OCI-LY7 (cell line): ENCODE measurements around the gene WDFY4. TPM values are rescaled to one million over a fixed set of nuclear protein-coding genes. Genes with fewer than 3 reads are reported as not detected.

Experiments used
- BruUV-seq: library from RNA; stranded (reverse); fragments of 400-500 nt; replicated peaks from 2 replicates; lab custom pipeline; 2021; lab: Mats Ljungman, UMichigan
- CTCF ChIA-PET: fragments of 300-600 bp; sonication (Branson Sonifier 250); formaldehyde crosslinking; loops from one replicate; lab custom pipeline; 2022; ENCODE audit warnings: antibody characterized with exemption; ENCODE audit not compliant: unreplicated experiment; lab: Charles Lee
- POLR2A ChIA-PET: fragments of 300-600 bp; sonication (Branson Sonifier 250); formaldehyde crosslinking; loops from one replicate; lab custom pipeline; 2022; ENCODE audit warnings: antibody characterized with exemption; lab: Charles Lee
- DNase-seq: peaks from one replicate; pipeline ENCODE4 v3.0.0-alpha.2; 2015; ENCODE audit warnings: low spot score
- H2AFZ ChIP-seq: fragments of 200-600 bp; sonication (generic), shearing (Covaris generic); 2 replicates; pipeline ENCODE4 v1.6.1; 2014; ENCODE audit warnings: mild to moderate bottlenecking, antibody characterized with exemption, low read length, moderate library complexity
- H3K27ac ChIP-seq: fragments of 200-600 bp; sonication (generic); 2 replicates; pipeline ENCODE4 v1.5.1; 2014; ENCODE audit warnings: mixed run types, low read depth, mild to moderate bottlenecking, moderate library complexity, low read length, inconsistent platforms; ENCODE audit not compliant: poor library complexity, severe bottlenecking
- H3K36me3 ChIP-seq: fragments of 200-600 bp; sonication (generic); 2 replicates; pipeline ENCODE4 v1.6.1; 2014; ENCODE audit warnings: mild to moderate bottlenecking, antibody characterized with exemption, low read length, moderate library complexity, mixed read lengths; ENCODE audit not compliant: insufficient read depth
- H3K4me1 ChIP-seq: fragments of 200-600 bp; sonication (generic); 2 replicates; pipeline ENCODE4 v1.5.1; 2014; ENCODE audit warnings: mild to moderate bottlenecking, low read length; ENCODE audit not compliant: insufficient read depth, poor library complexity, severe bottlenecking
- H3K4me2 ChIP-seq: fragments of 200-600 bp; sonication (generic); 2 replicates; pipeline ENCODE4 v1.6.1; 2014; ENCODE audit warnings: mild to moderate bottlenecking, low read length
- H3K4me3 ChIP-seq: fragments of 200-600 bp; sonication (generic); 2 replicates; pipeline ENCODE4 v1.5.1; 2014; ENCODE audit warnings: mild to moderate bottlenecking, low read depth, low read length; ENCODE audit not compliant: poor library complexity, severe bottlenecking
- H3K79me2 ChIP-seq: fragments of 200-600 bp; sonication (generic); 2 replicates; pipeline ENCODE4 v1.6.1; 2016; ENCODE audit warnings: low read depth, mild to moderate bottlenecking, low read length, moderate library complexity, mixed read lengths; ENCODE audit not compliant: insufficient read depth
- H3K9me2 ChIP-seq: fragments of 200-600 bp; sonication (generic); 2 replicates; pipeline ENCODE4 v1.6.1; 2016; ENCODE audit warnings: mild to moderate bottlenecking, low read length, mixed read lengths; ENCODE audit not compliant: insufficient read depth
- H3K9me3 ChIP-seq: fragments of 200-600 bp; sonication (generic); 2 replicates; pipeline ENCODE4 v1.6.1; 2014; ENCODE audit warnings: mild to moderate bottlenecking, mixed run types, low read length, mixed read lengths
- H4K20me1 ChIP-seq: fragments of 200-600 bp; sonication (generic); 2 replicates; pipeline ENCODE4 v1.6.1; 2014; ENCODE audit warnings: mild to moderate bottlenecking, antibody characterized with exemption, low read length, moderate library complexity, mixed read lengths; ENCODE audit not compliant: insufficient read depth
- CTCF ChIP-seq: fragments of 200-600 bp; sonication (generic); conservative IDR thresholded peaks from 2 replicates; pipeline ENCODE4 v1.5.1; 2014; ENCODE audit warnings: mild to moderate bottlenecking, antibody characterized with exemption, low read length, moderate library complexity, mixed read lengths
- EZH2phosphoT487 ChIP-seq: fragments of 200-600 bp; sonication (generic); IDR thresholded peaks from 2 replicates; pipeline ENCODE4 v1.6.1; 2018; ENCODE audit warnings: low read depth, borderline replicate concordance, mild to moderate bottlenecking, mixed run types, antibody characterized with exemption, low read length, moderate library complexity, mixed read lengths
- intact Hi-C: fragments of 100-400 bp; cut with micrococcal nuclease; formaldehyde crosslinking; loops from one replicate; pipeline ENCODE4 v1.10.0; 2022; ENCODE audit not compliant: unreplicated experiment
- total RNA-seq, 2 experiments: library from RNA; depleted of rRNA in 1 of 2; stranded (reverse); fragments of >200 nt in 1 of 2; shearing (Covaris generic) in 1 of 2; gene quantifications; 2 replicates each; pipeline ENCODE4 v1.2.3, GENCODE V29; 2014 to 2022

The WDFY4 gene
- total RNA-seq, 2 experiments from 2014 or later = 51.5 to 85.6 TPM

- TF ChIP-seq EZH2phosphoT487 (no peak), CTCF (no peak)
- Histone ChIP-seq H3K36me3 (peaks cover 93% of the 10 kb centered on the region), H3K27ac (no peak overlapping the region), H3K4me2 (no peak overlapping the region), H3K4me3 (no peak overlapping the region), H3K79me2 (no peaks in the 10 kb centered on the region), H3K4me1 (no peaks in the 10 kb centered on the region), H2AFZ (no peak overlapping the region), H3K9me2 (no peaks in the 10 kb centered on the region), H4K20me1 (no peaks in the 10 kb centered on the region), H3K9me3 (no peaks in the 10 kb centered on the region)
- intact Hi-C loops = no loop called here
- no TSS peak for BruUV-seq
- CTCF ChIA-PET = no interaction called here
- no peak for DNase-seq
- POLR2A ChIA-PET = interaction anchor here (0.6 to 1.0 kb wide), 2 partner anchors 10 to 19 kb away, joined by 3 read pairs; no protein-coding TSS in a partner anchor
Measured at GRCh38 chr10:48774416-48775205, 89.9 kb downstream of the WDFY4 start.

- H3K79me2 ChIP-seq = no peaks in the 10 kb centered on the region
- H3K36me3 ChIP-seq = peaks cover 93% of the 10 kb centered on the region
- TF ChIP-seq EZH2phosphoT487 (no peak), CTCF (no peak)
- no TSS peak for BruUV-seq
- no peak overlapping the region for H3K4me2 ChIP-seq
- H2AFZ ChIP-seq = no peak overlapping the region
- H3K27ac ChIP-seq = no peak overlapping the region
- no peak overlapping the region for H3K4me3 ChIP-seq
- no peak for DNase-seq
- ChIA-PET POLR2A (no interaction called here), CTCF (no interaction called here)
- H4K20me1 ChIP-seq = no peaks in the 10 kb centered on the region
- H3K4me1 ChIP-seq = no peaks in the 10 kb centered on the region
- intact Hi-C loops = no loop called here
- H3K9me3 ChIP-seq = no peaks in the 10 kb centered on the region
- no peaks in the 10 kb centered on the region for H3K9me2 ChIP-seq
Measured at GRCh38 chr10:48775206-48775517, 90.5 kb downstream of the WDFY4 start.

GRCh38 chr10:48776005-48776522 is 91.4 kb downstream of the WDFY4 start:
- no peak for DNase-seq
- no peak for TF ChIP-seq EZH2phosphoT487
- no peak for TF ChIP-seq CTCF
- no peaks in the 10 kb centered on the region for H3K79me2 ChIP-seq
- no peaks in the 10 kb centered on the region for H4K20me1 ChIP-seq
- no peaks in the 10 kb centered on the region for H3K9me2 ChIP-seq
- CTCF ChIA-PET = no interaction called here
- H3K27ac ChIP-seq = no peak overlapping the region
- no peaks in the 10 kb centered on the region for H3K4me1 ChIP-seq
- intact Hi-C loops = no loop called here
- H3K4me2 ChIP-seq = no peak overlapping the region
- no TSS peak for BruUV-seq
- H2AFZ ChIP-seq = no peak overlapping the region
- H3K9me3 ChIP-seq = no peaks in the 10 kb centered on the region
- POLR2A ChIA-PET = no interaction called here
- H3K4me3 ChIP-seq = no peak overlapping the region
- peaks cover 93% of the 10 kb centered on the region for H3K36me3 ChIP-seq
